Keratinocyte (primary cell): ENCODE measurements around the gene ARMH2. TPM values are rescaled to one million over a fixed set of nuclear protein-coding genes. Genes with fewer than 3 reads are reported as not detected.

Source experiments
- DNase-seq: peaks from one replicate; pipeline ENCODE4 v3.0.0-alpha.2; 2011; ENCODE audit warnings: low read depth, missing footprints, low spot score
- FAIRE-seq: peaks from 2 replicates; lab custom pipeline; 2011; peaks lifted over from hg19 to GRCh38; lab: Jason Lieb, UNC
- H2AFZ ChIP-seq: 2 replicates; pipeline ENCODE4 v1.6.0; 2012; ENCODE audit warnings: low read length, control low read depth, inconsistent platforms; ENCODE audit not compliant: control insufficient read depth
- H3K27ac ChIP-seq: 2 replicates; pipeline ENCODE4 v1.5.1; 2011; ENCODE audit warnings: low read length; ENCODE audit not compliant: control insufficient read depth, insufficient read depth
- H3K27me3 ChIP-seq: 3 replicates; pipeline ENCODE4 v1.6.0; 2011; ENCODE audit warnings: low read length; ENCODE audit not compliant: control insufficient read depth, insufficient read depth; ENCODE audit errors: extremely low read depth
- H3K36me3 ChIP-seq, 2 experiments: 2 replicates in 1 of 2; 3 replicates in 1 of 2; pipeline ENCODE4 v1.5.1; 2011; ENCODE audit warnings: low read length in 2 of 2, mild to moderate bottlenecking in 1 of 2; ENCODE audit not compliant: control insufficient read depth in 2 of 2, insufficient read depth in 2 of 2; ENCODE audit errors: extremely low read depth in 1 of 2
- H3K4me1 ChIP-seq: 3 replicates; pipeline ENCODE4 v1.5.1; 2011; ENCODE audit warnings: low read length; ENCODE audit not compliant: control insufficient read depth, insufficient read depth; ENCODE audit errors: extremely low read depth
- H3K4me2 ChIP-seq: 3 replicates; pipeline ENCODE4 v1.6.0; 2011; ENCODE audit warnings: low read depth, low read length; ENCODE audit not compliant: control insufficient read depth, insufficient read depth; ENCODE audit errors: extremely low read depth
- H3K4me3 ChIP-seq, 3 experiments: fragments of 200-600 bp in 1 of 3; sonication (generic) in 1 of 3; 2 replicates in 2 of 3; 3 replicates in 1 of 3; pipeline ENCODE4 v1.5.1; 2011 to 2016; ENCODE audit warnings: low read length in 3 of 3, mild to moderate bottlenecking in 3 of 3, control low read depth in 2 of 3, inconsistent platforms in 1 of 3, low read depth in 1 of 3, mixed read lengths in 1 of 3, mixed run types in 1 of 3, moderate library complexity in 1 of 3; ENCODE audit not compliant: control insufficient read depth in 2 of 3, insufficient read depth in 2 of 3; ENCODE audit errors: extremely low read depth in 1 of 3
- H3K79me2 ChIP-seq: 2 replicates; pipeline ENCODE4 v1.6.0; 2012; ENCODE audit warnings: low read length; ENCODE audit not compliant: control insufficient read depth, insufficient read depth
- H3K9ac ChIP-seq: 3 replicates; pipeline ENCODE4 v1.6.0; 2011; ENCODE audit warnings: low read length; ENCODE audit not compliant: control insufficient read depth, insufficient read depth; ENCODE audit errors: extremely low read depth
- H3K9me1 ChIP-seq: 3 replicates; pipeline ENCODE4 v1.6.0; 2011; ENCODE audit warnings: low read length; ENCODE audit not compliant: control insufficient read depth, insufficient read depth; ENCODE audit errors: extremely low read depth
- H3K9me3 ChIP-seq: 2 replicates; pipeline ENCODE4 v1.5.1; 2012; ENCODE audit warnings: low read depth, low read length; ENCODE audit not compliant: control insufficient read depth
- H4K20me1 ChIP-seq: 3 replicates; pipeline ENCODE4 v1.6.0; 2011; ENCODE audit warnings: low read length; ENCODE audit not compliant: control insufficient read depth, insufficient read depth; ENCODE audit errors: extremely low read depth
- CTCF ChIP-seq, 3 experiments: IDR thresholded peaks in 1 of 3; conservative IDR thresholded peaks in 1 of 3; optimal IDR thresholded peaks in 1 of 3; 2 replicates in 2 of 3; 3 replicates in 1 of 3; pipeline versions ENCODE3 to v1.5.1; 2011; ENCODE audit warnings: low read length in 3 of 3, mild to moderate bottlenecking in 3 of 3, moderate library complexity in 2 of 3, control low read depth in 1 of 3, inconsistent platforms in 1 of 3; ENCODE audit not compliant: insufficient read depth in 2 of 3; ENCODE audit errors: extremely low read depth in 1 of 3
- EZH2 ChIP-seq: IDR thresholded peaks from one replicate; pipeline ENCODE4 v1.6.1; 2012; ENCODE audit warnings: inconsistent platforms, mild to moderate bottlenecking, low read length, moderate library complexity
- dilution Hi-C: fragments of 300-500 bp; cut with MboI; formaldehyde crosslinking; loops from one replicate; pipeline ENCODE4 v1.7.0; 2020; ENCODE audit warnings: low sequenced_read_pairs; ENCODE audit not compliant: extremely low pct_ligation_motif_present
- polyA plus RNA-seq, 5 experiments: library from polyadenylated mRNA; depleted of rRNA in 3 of 5; stranded (reverse) in 3 of 5; stranded (forward) in 1 of 5; unstranded in 1 of 5; fragments of >200 nt; gene quantifications; 1 replicate in 1 of 5; 2 replicates in 3 of 5; 3 replicates in 1 of 5; pipeline versions ENCODE4 v1.2.1 to v1.2.3, GENCODE V29; 2011 to 2012; ENCODE audit warnings: missing spikeins in 2 of 5, low read depth in 1 of 5, low replicate concordance in 1 of 5

The ARMH2 gene
- polyA plus RNA-seq, 1 donor (not counting 4 experiments of a cell fraction or from before 2014, with no cell fraction given), result not detected

- FAIRE-seq, result no peak
- Histone ChIP-seq H2AFZ (no peak overlapping the region), H3K9me3 (no peaks in the 10 kb centered on the region)
Observed at GRCh38 chr6:24832794-24833193, 34.1 kb upstream of the ARMH2 start.

GRCh38 chr6:24831771-24832716 lies 33.3 kb upstream of the ARMH2 start:
- Histone ChIP-seq H3K9me3 (no peaks in the 10 kb centered on the region), H4K20me1 (no peaks in the 10 kb centered on the region), H3K4me3 (no peak overlapping the region), H3K27ac (no peak overlapping the region), H3K79me2 (no peaks in the 10 kb centered on the region), H3K9me1 (no peaks in the 10 kb centered on the region), H3K4me2 (no peak overlapping the region), H3K9ac (no peak overlapping the region), H3K4me1 (peaks cover 5% of the 10 kb centered on the region), H2AFZ (no peak overlapping the region), H3K36me3 (no peaks in the 10 kb centered on the region), H3K27me3 (no peaks in the 10 kb centered on the region)
- FAIRE-seq, result no peak
- no peak for TF ChIP-seq CTCF (optimal IDR thresholded peaks at IDR 0.05 in 1 of 3, IDR thresholded peaks at IDR 0.05 in 1 of 3, conservative IDR thresholded peaks at IDR 0.05 in 1 of 3; ENCODE audit: extremely low read depth in 1 of 3, insufficient read depth in 2 of 3, low read length in 3 of 3)
- no peak for TF ChIP-seq EZH2
- DNase-seq, result no peak
- dilution Hi-C loops, result no loop called here

More at GRCh38 chr6:24832794-24833193, 34.1 kb upstream of the ARMH2 start:
- Histone ChIP-seq H3K36me3 (no peaks in the 10 kb centered on the region), H4K20me1 (no peaks in the 10 kb centered on the region), H3K79me2 (no peaks in the 10 kb centered on the region), H3K4me1 (no peaks in the 10 kb centered on the region), H3K27me3 (no peaks in the 10 kb centered on the region), H3K9ac (no peak overlapping the region), H3K9me1 (no peaks in the 10 kb centered on the region), H3K27ac (no peak overlapping the region), H3K4me3 (no peak overlapping the region), H3K4me2 (no peak overlapping the region)
- dilution Hi-C loops, result no loop called here
- no peak for DNase-seq
- TF ChIP-seq CTCF (optimal IDR thresholded peaks at IDR 0.05 in 1 of 3, IDR thresholded peaks at IDR 0.05 in 1 of 3, conservative IDR thresholded peaks at IDR 0.05 in 1 of 3; ENCODE audit: extremely low read depth in 1 of 3, insufficient read depth in 2 of 3, low read length in 3 of 3) (no peak), EZH2 (no peak)
